Esophagus squamous epithelium (tissue), 4 donors: ENCODE data around the gene TLE5.

Experiments
- CTCF ChIP-seq, 6 experiments: fragments of 450-650 bp in 4 of 6; fragments of 200-600 bp in 2 of 6; sonication (generic) in 2 of 6; IDR thresholded peaks; one replicate each; pipeline ENCODE4 v1.5.1; 2016 to 2019; ENCODE audit warnings: antibody characterized with exemption in 6 of 6, mild to moderate bottlenecking in 4 of 6, moderate library complexity in 4 of 6
- POLR2A ChIP-seq, 4 donors: fragments of 450-650 bp; IDR thresholded peaks; one replicate each; pipeline ENCODE4 v1.6.1; 2017; ENCODE audit warnings: antibody characterized with exemption in 4 of 4, mild to moderate bottlenecking in 4 of 4, moderate library complexity in 3 of 4

- no peak for TF ChIP-seq POLR2A (IDR thresholded peaks at IDR 0.05)
- no peak for TF ChIP-seq CTCF (IDR thresholded peaks at IDR 0.05)
Measured at GRCh38 chr19:3039641-3040077, 22.6 kb downstream of the TLE5 start.
